NCI-H128 (cell line): ENCODE measurements around the gene ATOH7.
"Not testable (repeated sequence)": the region's sequence is repeated elsewhere in the genome, so short reads cannot be mapped to it uniquely, and the experiment has no call there.

ENCODE experiments used
- DNase-seq: peaks from one replicate; lab custom pipeline; 2025; ENCODE audit not compliant: unreplicated experiment; lab: John Stamatoyannopoulos, UW

The ATOH7 gene

DNA sequence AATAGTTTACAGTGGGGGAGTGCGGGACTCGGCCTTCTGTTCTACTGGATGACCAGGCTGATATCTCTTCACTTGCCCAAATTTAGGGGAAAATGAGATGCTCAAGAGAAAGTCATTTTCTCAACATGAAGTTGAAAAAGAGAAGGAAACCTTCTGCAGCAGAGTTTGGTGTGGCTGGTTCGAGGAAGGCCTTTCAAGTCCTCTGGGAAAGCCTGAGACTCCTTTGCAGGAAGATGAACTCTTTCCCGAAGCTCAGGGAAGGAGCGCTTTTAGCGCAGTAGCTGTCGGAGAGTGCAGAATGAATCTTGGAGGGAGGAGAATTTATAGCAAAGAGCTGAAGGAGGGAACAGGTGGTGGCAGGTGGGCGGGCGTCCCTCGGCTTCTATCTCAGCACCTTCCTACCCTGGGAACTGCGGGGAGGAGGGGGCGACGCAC, at the start of gene ATOH7:
TSS of gene ATOH7 (minus strand) at position 297 of the 435 bp plus-strand sequence. CDS start 436 bp downstream, outside the sequence.
- DNase-seq = no peak

DNA sequence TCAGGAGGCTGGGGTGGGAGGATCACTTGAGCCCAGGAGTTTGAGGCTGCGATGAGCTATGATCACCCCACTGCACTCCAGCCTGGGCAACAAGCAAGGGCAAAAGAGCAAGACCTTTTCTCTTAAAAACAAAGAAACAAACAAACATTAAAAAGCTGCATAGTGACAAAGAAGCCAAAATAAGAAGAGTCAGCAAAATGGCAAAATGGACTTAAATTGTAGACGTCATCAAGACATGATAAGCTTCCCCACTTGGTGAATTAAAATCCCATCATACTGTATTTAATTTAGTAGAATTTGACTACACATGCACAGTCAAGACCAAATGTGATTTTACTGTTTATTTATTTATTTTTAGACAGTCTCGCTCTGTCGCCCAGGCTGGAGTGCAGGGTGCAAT, 48.8 kb upstream of the ATOH7 start:
- no peak for DNase-seq

DNA sequence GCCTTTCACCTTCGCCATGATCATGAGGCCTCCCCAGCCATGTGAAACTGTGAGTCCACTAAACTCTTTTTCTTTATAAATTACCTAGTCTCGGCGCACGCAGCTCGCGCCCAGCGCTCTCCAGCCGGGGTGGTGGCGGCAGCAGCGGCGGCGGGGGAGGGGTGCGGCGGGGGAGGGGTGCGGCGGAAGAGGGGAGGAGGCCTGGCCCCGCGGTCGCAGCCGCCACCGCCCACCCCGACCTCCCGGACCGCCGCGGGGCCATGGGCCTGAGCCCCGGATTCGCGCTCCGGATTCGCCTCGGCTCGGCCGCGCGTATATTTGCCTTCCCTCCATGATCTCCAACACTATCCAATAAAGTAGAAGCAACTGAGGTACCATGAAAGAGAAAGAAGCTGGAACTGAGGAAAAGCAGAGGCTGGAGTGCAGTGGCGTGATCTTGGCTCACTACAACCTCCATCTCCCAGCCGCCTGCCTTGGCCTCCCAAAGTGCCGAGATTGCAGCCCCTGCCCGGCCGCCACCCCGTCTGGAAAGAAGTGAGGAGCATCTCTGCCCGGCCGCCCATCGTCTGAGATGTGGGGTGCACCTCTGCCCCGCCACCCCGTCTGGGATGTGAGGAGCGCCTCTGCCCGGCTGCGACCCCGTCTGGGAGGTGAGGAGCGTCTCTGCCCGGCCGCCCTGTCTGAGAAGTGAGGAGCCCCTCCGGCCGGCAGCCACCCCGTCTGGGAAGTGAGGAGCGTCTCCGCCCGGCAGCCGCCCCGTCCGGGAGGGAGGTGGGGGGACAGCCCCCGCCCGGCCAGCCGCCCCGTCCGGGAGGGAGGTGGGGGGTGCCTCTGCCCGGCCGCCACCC, 47.2 kb upstream of the ATOH7 start:
- not testable (repeated sequence) for DNase-seq

DNA sequence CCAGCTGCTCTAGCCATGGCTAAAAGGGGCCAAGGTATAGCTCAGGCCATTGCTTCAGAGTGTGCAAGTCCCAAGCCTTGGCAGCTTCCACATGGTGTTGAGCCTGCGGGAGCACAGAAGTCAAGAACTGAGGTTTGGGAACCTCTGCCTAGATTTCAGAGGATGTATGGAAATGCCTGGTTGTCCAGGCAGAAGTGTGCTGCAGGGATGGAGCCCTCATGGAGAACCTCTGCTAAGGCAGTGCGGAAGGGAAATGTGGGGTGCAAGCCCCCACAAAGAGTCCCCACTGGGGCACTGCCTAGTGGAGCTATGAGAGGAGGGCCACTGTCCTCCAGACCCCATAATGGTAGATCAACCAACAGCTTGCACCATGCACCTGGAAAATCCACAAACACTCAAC, 45.9 kb upstream of the ATOH7 start:
- DNase-seq = not testable (repeated sequence)

DNA sequence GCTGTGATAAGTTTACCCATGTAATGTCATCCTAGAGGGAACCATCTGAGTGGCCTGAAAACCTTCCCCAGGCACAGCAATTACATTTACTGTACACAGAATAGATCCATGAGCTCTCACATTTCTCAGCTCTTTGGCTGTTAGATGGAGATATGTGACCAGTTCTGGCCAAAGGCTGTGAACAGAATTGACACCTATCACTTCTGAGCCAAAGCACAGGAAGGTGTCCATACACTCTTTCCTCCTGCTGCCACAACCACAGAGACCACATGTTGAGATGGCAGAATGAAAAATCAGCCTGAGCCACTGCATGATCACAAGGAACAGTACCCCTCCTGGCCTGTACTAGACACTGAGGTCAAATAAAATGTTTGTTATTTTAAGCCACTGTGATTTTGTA, 44.3 kb upstream of the ATOH7 start:
- no peak for DNase-seq

DNA sequence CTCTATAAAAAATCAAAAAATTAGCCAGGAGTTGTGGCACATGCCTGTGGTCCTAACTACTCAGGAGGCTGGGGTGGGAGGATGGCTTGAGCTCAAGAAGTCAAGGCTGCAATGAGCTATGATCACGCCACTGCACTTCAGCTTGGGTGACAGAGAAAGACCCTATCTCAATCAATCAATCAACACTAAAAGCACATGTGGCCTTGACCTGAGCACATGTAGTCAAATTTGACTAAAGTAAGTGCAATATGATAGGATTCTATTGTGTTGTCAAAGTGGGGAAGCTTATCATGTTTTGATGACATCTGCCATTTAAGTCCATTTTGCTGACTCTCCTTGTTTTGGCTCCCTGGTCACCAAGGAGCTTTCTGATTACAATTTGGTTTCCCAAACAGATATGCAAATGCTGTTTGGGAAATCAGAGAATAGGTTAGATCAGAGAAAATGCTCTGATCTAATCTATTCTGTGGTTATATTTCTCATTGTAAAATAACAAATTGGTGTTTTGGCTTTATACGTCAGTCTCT, 43.8 kb upstream of the ATOH7 start:
- DNase-seq = no peak

DNA sequence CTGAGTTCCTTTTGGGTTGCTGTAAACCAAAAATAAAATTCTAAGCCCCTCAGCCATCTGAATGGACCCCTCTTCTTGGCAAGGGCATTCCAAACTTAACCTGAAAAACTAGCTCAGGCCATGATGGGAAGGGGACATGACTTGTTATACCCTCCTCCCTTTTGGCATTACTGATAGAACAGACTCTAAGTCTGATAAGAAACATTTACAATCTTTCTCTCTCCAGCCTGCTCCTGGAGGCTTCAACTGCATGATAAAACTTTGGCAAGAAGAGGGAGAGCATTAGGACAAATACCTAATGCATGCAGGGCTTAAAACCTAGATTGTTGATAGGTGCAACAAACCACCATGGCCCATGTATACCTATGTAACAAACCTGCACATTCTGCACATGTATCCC, 40.9 kb upstream of the ATOH7 start:
- DNase-seq = no peak

DNA sequence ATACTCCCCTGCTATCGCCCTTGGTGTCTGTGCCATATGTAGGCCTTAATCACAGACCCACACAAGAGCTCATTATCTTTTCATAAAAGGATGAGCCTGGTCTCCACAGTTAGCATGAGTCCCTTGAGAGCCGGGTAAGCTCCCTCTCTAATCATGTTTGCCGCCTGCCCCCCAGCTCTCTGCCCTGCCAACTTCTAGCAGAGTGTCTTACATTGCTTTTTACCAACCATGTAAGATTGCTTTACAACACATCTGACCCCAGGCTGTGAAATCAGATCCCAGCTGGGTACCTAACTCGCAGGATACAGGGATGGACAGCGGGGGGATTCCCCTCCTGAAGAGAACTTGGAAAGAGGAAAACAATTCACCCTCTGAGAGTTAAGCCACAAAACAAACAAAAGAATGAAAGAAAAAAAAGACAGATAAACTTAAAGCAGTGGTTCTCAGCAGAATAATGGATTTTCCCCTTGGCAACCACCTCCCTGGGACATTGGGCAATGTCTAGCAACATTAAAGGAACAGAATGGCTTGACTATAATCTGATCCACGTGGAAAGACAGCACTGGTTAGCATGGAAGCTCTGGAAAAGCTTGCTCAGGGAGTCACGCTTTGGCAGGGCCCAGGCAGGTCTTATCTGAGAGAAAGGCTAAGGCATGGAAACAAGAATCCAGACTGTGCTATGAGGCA, 39.4 kb upstream of the ATOH7 start:
- no peak for DNase-seq

DNA sequence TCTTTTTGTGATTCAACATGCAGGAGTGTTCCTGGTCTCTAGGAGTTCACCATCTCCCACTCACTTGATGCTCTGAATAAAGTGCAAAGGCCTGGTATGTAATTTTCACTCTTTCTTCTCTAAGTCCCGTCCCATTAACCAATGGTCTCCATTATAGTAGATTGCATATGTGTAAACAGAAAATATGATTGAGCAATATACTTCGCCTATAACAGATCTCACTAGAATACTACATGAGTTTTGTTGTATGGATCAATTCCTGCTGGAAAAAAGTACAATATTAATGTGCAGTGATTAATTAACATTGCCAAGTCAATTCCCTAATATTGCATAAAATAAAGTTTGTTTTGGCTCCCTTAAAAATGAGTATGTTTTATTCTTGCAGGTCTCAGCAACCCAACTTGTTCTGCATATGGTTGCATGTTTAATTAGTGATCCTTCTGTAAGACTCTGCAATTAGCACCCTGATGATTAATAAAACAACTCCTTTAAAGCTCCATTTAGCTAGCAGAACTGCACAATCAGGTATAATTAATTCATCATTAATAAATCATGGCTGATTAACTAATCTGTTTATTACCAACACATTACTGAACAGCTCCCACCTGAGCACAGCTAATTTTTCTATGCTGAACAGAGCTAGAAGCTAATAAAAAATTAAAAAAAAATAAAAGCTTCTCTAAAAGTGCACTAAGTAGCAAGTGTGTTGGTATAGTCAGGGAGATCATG, 37.8 kb upstream of the ATOH7 start:
- no peak for DNase-seq

DNA sequence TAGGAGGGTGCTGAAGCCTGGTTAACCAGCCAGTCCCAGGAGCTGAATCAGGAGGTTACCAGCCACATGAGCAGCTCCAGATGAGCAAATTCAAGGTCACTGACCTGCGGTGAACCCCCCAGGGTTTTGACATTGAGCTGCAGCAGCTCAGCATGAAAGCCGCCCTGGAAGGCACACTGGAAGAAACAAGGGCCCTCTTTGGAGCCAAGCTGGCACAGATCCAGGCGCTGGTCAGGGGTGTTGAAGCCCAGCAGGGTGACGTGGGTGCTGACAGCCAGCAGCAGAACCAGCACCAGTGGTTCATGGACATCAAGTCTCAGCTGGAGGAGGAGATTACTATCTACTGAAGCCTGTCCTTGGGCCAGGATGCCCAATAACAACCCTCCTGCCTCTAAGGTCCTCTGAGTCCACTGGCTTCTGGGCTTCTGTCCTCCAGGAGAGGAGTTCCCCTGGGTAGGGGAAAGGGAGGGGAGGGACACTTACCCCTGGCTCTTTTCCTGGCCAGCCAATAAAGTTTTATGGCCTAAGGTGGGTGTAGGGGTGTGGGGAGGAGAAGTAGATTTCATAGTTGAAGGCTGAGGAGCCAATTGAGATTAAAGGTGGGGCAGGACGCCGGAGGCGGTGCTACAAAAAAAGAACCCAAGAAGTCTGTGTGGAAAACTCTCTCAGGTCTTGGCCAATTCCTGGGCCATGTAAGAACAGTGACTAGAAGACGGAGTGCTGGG, 29.4 kb upstream of the ATOH7 start:
- DNase-seq = no peak

DNA sequence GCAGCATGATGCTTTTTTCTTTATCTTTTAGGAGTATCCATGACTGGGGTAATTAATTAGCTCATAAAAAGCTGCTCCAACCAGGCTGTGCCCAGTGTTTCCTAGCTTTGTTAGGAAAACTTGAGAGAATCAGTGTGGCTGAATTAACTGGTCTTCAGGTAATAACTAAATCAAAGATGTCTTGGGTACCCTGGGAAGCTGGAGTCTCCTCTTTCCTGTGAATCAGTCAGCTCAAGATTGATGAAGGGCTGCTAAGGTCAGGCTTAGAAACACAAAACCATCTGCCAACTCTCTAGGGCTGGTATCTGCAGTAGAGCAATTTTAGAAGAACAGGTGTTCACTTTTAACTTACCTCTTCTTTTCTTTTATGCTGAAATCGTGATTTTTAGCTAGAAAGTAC, 21.4 kb upstream of the ATOH7 start:
- no peak for DNase-seq

DNA sequence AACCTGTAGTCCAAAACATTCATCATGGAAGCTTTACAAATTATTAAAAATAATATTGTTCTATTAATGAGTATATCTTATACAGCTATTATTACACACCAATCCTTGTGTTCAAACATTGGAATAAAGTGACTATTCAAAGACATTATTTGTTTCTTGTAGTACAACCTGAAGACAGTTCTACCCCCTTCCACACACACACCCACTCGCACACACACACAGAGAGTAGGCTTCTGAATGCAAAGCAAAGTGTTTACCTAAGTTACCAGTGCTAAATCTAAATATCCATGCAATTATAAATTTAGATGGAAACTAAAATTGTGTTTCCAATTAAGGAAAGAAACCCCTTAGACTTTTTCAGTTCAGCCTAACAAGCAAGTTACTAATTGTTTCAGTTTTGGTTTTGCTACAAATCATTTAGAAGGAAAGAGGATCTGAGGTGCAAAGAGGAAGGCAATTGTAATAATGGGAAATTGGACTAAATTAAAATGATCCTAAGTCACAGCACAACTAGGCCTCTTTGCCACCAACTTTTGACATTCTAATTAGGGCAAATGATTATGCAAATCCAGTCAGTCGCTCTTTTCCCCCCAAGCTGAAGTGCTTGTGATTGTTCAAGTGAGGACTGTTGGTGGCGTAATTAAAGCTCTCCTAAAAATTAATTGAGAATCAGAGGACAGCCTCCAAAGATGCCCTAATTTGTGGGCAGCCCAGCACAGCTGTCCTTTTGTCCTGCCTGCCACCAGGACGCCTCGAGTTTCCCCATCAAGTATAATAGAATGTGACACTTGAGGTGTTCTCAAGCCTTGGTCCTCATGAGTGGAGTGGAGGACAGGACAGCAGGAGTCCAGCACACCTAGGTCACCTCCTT, 19.9 kb upstream of the ATOH7 start:
- DNase-seq = no peak

DNA sequence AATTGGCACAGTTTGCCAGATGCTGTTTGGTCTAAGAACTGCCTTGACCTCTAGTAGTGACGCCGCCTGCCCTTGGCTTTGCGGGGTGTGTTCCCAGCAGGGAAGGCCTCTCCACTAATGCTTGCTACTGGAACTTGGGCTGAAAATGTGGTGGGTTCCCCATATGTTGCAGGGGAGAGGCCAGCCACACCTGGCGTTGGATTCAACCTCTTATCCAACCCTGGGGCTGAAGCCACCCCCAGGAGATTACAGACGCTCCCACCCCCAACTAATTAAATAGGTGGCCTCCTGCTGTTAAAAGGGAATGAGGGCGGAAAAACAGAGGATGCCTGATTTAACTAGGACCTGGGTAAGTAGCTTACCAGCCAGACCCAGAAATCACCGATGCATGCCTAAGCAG, 19.2 kb upstream of the ATOH7 start:
- DNase-seq = no peak

DNA sequence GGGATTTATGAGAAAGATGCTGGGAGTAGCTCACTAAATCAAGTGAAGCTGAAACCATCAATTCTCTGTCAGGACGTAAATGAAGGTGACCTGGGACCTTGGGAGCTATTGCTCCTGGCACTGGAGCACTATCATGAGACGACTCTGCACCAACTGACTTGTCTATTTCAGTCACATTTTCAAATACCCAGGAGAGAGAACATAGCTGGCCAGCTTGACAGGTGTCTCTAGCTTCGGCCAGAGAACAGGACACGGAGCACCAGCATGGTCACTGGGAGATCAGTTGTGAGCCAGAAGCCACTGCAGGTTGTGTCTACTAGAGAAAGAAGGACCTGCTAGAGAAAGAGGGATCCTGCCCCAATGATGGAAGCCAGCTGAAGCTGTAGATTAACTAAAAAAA, 17.4 kb upstream of the ATOH7 start:
- no peak for DNase-seq

DNA sequence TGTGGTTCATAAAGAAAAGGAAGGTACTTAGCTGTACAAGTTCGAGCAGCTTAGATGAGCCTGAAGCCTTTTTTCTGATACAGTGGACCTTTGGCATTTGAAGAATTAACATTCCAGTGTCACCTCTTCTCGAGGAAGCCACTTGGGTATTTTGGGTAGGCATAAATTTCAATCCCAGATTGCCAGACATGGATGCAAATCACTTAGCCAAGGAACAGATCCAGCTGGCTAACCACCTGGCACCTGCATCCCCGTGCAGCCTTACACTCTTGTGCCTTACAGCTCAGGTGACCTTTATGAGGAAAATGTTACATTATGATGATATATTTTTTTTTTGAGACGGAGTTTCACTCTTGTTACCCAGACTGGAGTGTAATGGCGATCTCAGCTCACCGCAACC, 16.0 kb upstream of the ATOH7 start:
- no peak for DNase-seq

DNA sequence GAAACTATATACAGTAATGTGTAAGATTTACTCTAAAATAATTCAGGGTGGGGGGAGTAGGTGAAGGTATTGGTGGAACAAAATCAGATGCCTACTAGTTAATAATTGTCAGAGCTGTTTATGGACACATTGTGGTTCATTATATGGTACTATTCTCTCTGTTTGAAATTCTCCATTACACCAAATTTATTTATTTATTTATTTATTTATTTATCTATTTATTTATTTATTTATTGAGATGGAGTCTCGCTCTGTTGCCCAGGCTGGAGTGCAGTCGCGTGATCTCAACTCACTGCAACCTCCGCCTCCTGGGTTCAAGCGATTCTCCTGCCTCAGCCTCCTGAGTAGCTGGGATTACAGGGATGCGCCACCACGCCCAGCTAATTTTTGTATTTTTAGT, 14.5 kb upstream of the ATOH7 start:
- DNase-seq = not testable (repeated sequence)

DNA sequence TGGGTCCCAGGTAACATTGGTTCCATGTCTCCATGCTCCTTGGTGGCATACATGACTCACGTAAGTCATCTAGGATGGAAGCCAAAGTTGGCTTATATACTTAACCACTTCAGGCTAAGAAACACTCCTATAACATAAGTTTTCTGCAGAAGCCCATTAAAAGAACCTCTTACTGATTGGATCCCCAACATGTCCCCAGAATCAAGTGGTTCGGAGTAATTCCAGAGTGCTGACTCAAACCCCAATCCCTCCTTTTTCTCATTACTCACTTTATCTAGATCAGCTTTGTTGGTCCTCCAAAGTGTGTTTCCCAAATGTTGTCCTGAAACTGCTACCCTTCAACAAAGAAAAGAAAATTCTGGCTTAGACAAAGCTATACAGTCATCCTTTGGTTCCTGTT, 10.1 kb upstream of the ATOH7 start:
- no peak for DNase-seq

DNA sequence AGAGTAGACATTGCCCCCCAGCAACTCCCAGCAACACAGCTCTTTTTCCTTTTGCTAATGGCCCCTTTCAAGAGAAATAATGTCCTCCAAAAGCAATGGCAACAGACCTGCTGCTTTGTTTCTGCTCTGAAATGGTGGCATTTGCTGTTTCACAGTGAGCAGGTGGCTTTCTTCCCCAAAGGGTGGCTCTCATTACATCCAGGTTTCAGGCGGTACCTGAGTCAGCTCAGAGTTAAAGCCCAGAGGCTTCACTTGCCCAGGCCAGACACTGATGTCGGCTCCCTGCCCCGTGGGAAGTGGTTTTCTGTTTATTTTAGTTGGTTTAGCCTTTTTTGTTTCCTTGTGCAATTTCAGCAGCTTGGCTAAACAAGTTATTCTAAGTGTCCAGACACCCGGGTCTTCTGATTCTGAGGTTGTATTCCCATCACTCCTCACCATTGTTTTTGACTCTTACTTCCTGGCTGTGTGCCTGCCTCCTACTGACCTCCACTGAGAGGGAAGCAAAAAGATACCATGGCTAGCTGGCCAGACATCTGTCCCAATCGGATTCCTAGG, 7.8 kb upstream of the ATOH7 start:
- no peak for DNase-seq

DNA sequence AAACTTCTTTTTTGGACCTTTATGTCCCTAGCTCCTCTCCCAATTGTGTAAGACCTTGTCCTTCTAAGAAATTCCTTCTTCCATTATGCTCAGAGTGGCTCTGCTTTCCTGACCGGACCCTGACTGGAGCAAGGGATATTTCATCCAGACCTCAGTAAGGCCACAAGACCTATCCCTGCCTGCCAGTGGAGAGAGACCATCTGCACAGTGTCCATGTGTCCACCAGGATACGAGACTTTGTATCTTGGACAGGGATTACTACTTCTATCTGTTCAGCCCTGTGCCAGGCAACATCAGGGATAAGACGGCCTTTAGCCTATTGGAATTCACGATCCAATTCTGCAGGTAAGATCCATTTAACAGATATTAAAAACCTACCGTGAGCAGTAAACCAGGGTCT, 7.2 kb upstream of the ATOH7 start:
- DNase-seq = no peak

DNA sequence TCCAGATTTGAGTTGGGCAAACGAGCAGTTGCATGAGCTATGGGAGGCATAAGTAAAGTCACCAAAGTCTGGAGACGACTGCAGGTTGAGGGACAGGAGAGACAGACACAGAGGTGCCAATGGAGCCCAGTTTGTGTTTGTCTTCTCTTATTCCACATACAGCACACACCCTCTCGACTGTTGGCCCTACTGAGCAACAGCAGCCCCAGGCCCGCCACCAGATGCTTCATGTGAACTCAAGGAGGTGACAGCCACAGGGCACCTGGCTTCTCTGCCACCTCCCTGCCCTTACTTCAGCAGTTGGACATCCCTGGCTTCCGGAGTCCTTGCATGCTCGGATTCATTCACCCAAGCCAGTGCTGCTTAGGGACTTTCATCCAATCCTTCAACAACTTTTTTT, 6.5 kb upstream of the ATOH7 start:
- DNase-seq = no peak
